Measurements from ENCODE around the gene SYNM. TPM values are rescaled to one million over a fixed set of nuclear protein-coding genes. Genes with fewer than 3 reads are reported as not detected.

SYNM gene
- total RNA-seq, 1 experiment from 2014 or later = 0.12 TPM

- DNase-seq (ENCODE audit: unreplicated experiment) = no peak
- no TSS peak for BruUV-seq (replicated peaks)
- Mint-ChIP-seq H3K4me3 (ENCODE audit: unreplicated experiment) (no peak overlapping the region), H3K9me3 (ENCODE audit: unreplicated experiment) (no peaks in the 10 kb centered on the region), H3K36me3 (ENCODE audit: insufficient read depth, unreplicated experiment) (no peaks in the 10 kb centered on the region), H3K27me3 (ENCODE audit: insufficient read depth, unreplicated experiment) (peaks cover 29% of the 10 kb centered on the region), H3K4me1 (ENCODE audit: insufficient read depth, unreplicated experiment) (no peaks in the 10 kb centered on the region), H3K27ac (ENCODE audit: low read depth, unreplicated experiment) (no peak overlapping the region)
- ChIA-PET CTCF (interaction anchor here (1.0 to 4.4 kb wide), 2 partner anchors 9 to 11 kb away, joined by 3 to 28 read pairs; no protein-coding TSS in a partner anchor), POLR2A (no interaction called here)
- intact Hi-C loops (cut with micrococcal nuclease) = no loop called here
- no peak for TF ChIP-seq CTCF (IDR thresholded peaks at IDR 0.05; ENCODE audit: unreplicated experiment)
Observed at GRCh38 chr15:99092554-99093172, 12.2 kb upstream of the SYNM start.

DNA sequence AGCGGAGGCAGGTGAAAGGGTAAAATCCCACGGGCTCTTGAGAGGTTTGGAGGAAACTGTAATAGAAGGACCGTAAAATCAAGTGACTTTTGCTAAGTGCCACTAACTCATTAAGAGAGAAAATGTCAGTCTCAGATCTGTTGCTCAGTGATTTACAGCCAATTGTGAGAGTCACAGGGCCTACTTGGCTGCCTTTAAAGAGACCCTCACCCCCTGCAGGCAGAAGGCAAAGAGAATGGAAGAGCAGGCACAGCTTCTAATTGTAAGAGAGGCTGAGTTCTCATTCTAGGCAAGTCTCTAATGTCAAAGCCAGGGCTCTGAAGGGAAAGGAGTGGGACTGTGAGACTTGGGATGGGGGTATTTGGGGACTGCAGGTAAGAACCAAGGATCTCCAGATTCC is 9.3 kb upstream of the SYNM start:
- POLR2A ChIA-PET = no interaction called here
- Mint-ChIP-seq H3K27ac (ENCODE audit: low read depth, unreplicated experiment) (no peak overlapping the region), H3K36me3 (ENCODE audit: insufficient read depth, unreplicated experiment) (no peaks in the 10 kb centered on the region), H3K4me1 (ENCODE audit: insufficient read depth, unreplicated experiment) (no peaks in the 10 kb centered on the region), H3K4me3 (ENCODE audit: unreplicated experiment) (no peak overlapping the region), H3K27me3 (ENCODE audit: insufficient read depth, unreplicated experiment) (peaks cover 1% of the 10 kb centered on the region), H3K9me3 (ENCODE audit: unreplicated experiment) (no peaks in the 10 kb centered on the region)
- DNase-seq (ENCODE audit: unreplicated experiment) = no peak
- intact Hi-C loops (cut with micrococcal nuclease) = no loop called here
- no peak for TF ChIP-seq CTCF (IDR thresholded peaks at IDR 0.05; ENCODE audit: unreplicated experiment)
- BruUV-seq (replicated peaks) = no TSS peak
- CTCF ChIA-PET = interaction anchor here (2.2 to 9.1 kb wide), 2 partner anchors 19 to 117 kb away, joined by 6 to 162 read pairs; no protein-coding TSS in a partner anchor

- DNase-seq (ENCODE audit: unreplicated experiment) = no peak
- no peaks in the 10 kb centered on the region for H3K36me3 Mint-ChIP-seq (ENCODE audit: insufficient read depth, unreplicated experiment)
- no peak overlapping the region for H3K27ac Mint-ChIP-seq (ENCODE audit: low read depth, unreplicated experiment)
- BruUV-seq (replicated peaks) = no TSS peak
- H3K4me1 Mint-ChIP-seq (ENCODE audit: insufficient read depth, unreplicated experiment) = no peaks in the 10 kb centered on the region
- no peak overlapping the region for H3K4me3 Mint-ChIP-seq (ENCODE audit: unreplicated experiment)
- CTCF ChIA-PET = interaction anchor here (0.6 to 9.1 kb wide), 3 partner anchors 18 to 116 kb away, joined by 3 to 162 read pairs (median 6); no protein-coding TSS in a partner anchor
- H3K9me3 Mint-ChIP-seq (ENCODE audit: unreplicated experiment) = no peaks in the 10 kb centered on the region
- intact Hi-C loops (cut with micrococcal nuclease) = no loop called here
- POLR2A ChIA-PET = interaction anchor here (0.6 kb wide), 1 partner anchor 62 kb away, joined by 3 read pairs; no protein-coding TSS in a partner anchor
- no peak for TF ChIP-seq CTCF (IDR thresholded peaks at IDR 0.05; ENCODE audit: unreplicated experiment)
- no peaks in the 10 kb centered on the region for H3K27me3 Mint-ChIP-seq (ENCODE audit: insufficient read depth, unreplicated experiment)
Observed at GRCh38 chr15:99096173-99096893, 8.5 kb upstream of the SYNM start.

DNA sequence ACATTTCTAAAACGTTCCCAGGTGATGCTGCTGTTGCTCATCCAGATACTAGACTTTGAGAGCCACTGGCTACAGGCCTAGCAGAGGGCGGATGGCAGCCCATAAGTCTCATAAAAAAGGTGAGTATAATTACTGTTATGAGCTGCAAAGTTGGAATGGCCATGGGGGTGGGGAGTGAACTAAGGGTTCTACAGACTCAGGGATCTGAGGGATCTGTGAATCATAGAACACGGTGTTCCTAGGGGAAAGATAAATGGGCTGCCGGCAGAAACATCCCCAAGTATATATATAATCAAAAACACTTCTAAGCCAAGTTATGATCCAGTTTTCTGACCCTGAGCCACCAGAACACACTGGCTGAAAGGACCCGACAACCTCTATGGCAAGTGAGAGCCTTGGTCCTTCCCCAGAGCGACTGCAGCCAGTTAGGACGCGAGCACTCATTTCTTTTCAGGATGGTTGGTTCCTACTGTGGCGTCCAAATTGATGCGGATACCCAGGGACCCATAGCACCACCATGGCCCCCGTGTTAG is 7.9 kb upstream of the SYNM start:
- no peak for DNase-seq (ENCODE audit: unreplicated experiment)
- no peaks in the 10 kb centered on the region for H3K36me3 Mint-ChIP-seq (ENCODE audit: insufficient read depth, unreplicated experiment)
- no peak for TF ChIP-seq CTCF (IDR thresholded peaks at IDR 0.05; ENCODE audit: unreplicated experiment)
- no peaks in the 10 kb centered on the region for H3K4me1 Mint-ChIP-seq (ENCODE audit: insufficient read depth, unreplicated experiment)
- H3K27ac Mint-ChIP-seq (ENCODE audit: low read depth, unreplicated experiment) = no peak overlapping the region
- intact Hi-C loops (cut with micrococcal nuclease) = no loop called here
- no peaks in the 10 kb centered on the region for H3K27me3 Mint-ChIP-seq (ENCODE audit: insufficient read depth, unreplicated experiment)
- no peaks in the 10 kb centered on the region for H3K9me3 Mint-ChIP-seq (ENCODE audit: unreplicated experiment)
- no TSS peak for BruUV-seq (replicated peaks)
- ChIA-PET CTCF (interaction anchor here (0.6 to 9.1 kb wide), 4 partner anchors 18 to 452 kb away, joined by 3 to 162 read pairs (median 4); no protein-coding TSS in a partner anchor), POLR2A (no interaction called here)
- H3K4me3 Mint-ChIP-seq (ENCODE audit: unreplicated experiment) = no peak overlapping the region
